GM12878 (cell line): ENCODE data around the gene AKT3. TPM values are rescaled to one million over a fixed set of nuclear protein-coding genes. Genes with fewer than 3 reads are reported as not detected.

Source experiments
- ATAC-seq: fragments of 200-7000 bp; cut with Tn5 transposase; 3 replicates; pipeline ENCODE4 v1.9.1; 2020; ENCODE audit warnings: mild to moderate bottlenecking, moderate library complexity
- BruUV-seq: library from RNA; stranded (reverse); fragments of 400-500 nt; replicated peaks from 2 replicates; lab custom pipeline; 2021; lab: Mats Ljungman, UMichigan
- CTCF ChIA-PET: fragments of 300-600 bp; sonication (Branson Sonifier 250); formaldehyde crosslinking; extraction: SDS; loops from one replicate; lab custom pipeline; 2021; ENCODE audit warnings: inconsistent platforms; lab: Yijun Ruan, JAX
- POLR2A ChIA-PET: fragments of 350-600 bp; formaldehyde crosslinking; extraction: SDS; loops from one replicate; lab custom pipeline; 2021; ENCODE audit warnings: inconsistent platforms; lab: Charles Lee
- RAD21 ChIA-PET: fragments of 300-600 bp; sonication (Branson Sonifier 250); formaldehyde crosslinking; loops from one replicate; lab custom pipeline; 2023; ENCODE audit warnings: antibody characterized with exemption; ENCODE audit not compliant: unreplicated experiment; lab: Charles Lee
- SMC1A ChIA-PET: fragments of 300-600 bp; sonication (Branson Sonifier 250); formaldehyde crosslinking; loops from one replicate; lab custom pipeline; 2023; ENCODE audit not compliant: unreplicated experiment, uncharacterized antibody; lab: Charles Lee
- DNase-seq: peaks from one replicate; pipeline ENCODE4 v3.0.0-alpha.2; 2011; ENCODE audit warnings: low read depth, low spot score
- FAIRE-seq: peaks from 3 replicates; lab custom pipeline; 2011; peaks lifted over from hg19 to GRCh38; lab: Jason Lieb, UNC
- H2AFZ ChIP-seq: 2 replicates; pipeline ENCODE4 v1.6.0; 2011; ENCODE audit warnings: low read depth, low read length, control low read depth; ENCODE audit not compliant: control insufficient read depth
- H3K27ac ChIP-seq: 2 replicates; pipeline ENCODE4 v1.5.1; 2011; ENCODE audit warnings: control low read depth; ENCODE audit not compliant: control insufficient read depth, insufficient read depth
- H3K27me3 ChIP-seq, 2 experiments: replicated peaks in 1 of 2; 2 replicates each; pipeline versions ENCODE4 v1.6.0 to v1.6.1; 2011; ENCODE audit warnings: low read length in 1 of 2; ENCODE audit not compliant: control insufficient read depth in 2 of 2, insufficient read depth in 2 of 2
- H3K36me3 ChIP-seq, 2 experiments: 2 replicates each; pipeline ENCODE4 v1.5.1; 2011; ENCODE audit warnings: low read length in 1 of 2; ENCODE audit not compliant: control insufficient read depth in 2 of 2, insufficient read depth in 2 of 2
- H3K4me1 ChIP-seq: 2 replicates; pipeline ENCODE4 v1.6.1; 2011; ENCODE audit warnings: mild to moderate bottlenecking, low read length, moderate library complexity, mixed read lengths; ENCODE audit not compliant: control insufficient read depth, insufficient read depth
- H3K4me2 ChIP-seq: 2 replicates; pipeline ENCODE4 v1.6.0; 2011; ENCODE audit warnings: control low read depth; ENCODE audit not compliant: control insufficient read depth, insufficient read depth
- H3K4me3 ChIP-seq: fragments of 200-600 bp; sonication (generic); 2 replicates; pipeline ENCODE4 v1.5.1; 2016
- H3K79me2 ChIP-seq: 2 replicates; pipeline ENCODE4 v1.6.0; 2011; ENCODE audit warnings: low read length; ENCODE audit not compliant: control insufficient read depth, insufficient read depth
- H3K9ac ChIP-seq: 2 replicates; pipeline ENCODE4 v1.8.0; 2011; ENCODE audit warnings: low read length, control low read depth, mixed read lengths; ENCODE audit not compliant: control insufficient read depth, insufficient read depth
- H3K9me3 ChIP-seq: replicated peaks from 3 replicates; pipeline ENCODE4 v1.5.1; 2011; ENCODE audit warnings: mild to moderate bottlenecking, low read length; ENCODE audit not compliant: control insufficient read depth, insufficient read depth
- H4K20me1 ChIP-seq: 2 replicates; pipeline ENCODE4 v1.6.0; 2011; ENCODE audit not compliant: control insufficient read depth, insufficient read depth
- ASH2L ChIP-seq: fragments of 300-600, 200-600 bp; sonication (generic); IDR thresholded peaks from 2 replicates; pipeline ENCODE4 v1.6.1; 2017; ENCODE audit warnings: low read depth, mild to moderate bottlenecking, borderline replicate concordance
- HDGF ChIP-seq: fragments of 450-650 bp; IDR thresholded peaks from 2 replicates; pipeline ENCODE4 v1.6.1; 2016; ENCODE audit warnings: antibody characterized with exemption
- PAX5 ChIP-seq: IDR thresholded peaks from 2 replicates; pipeline ENCODE4 v1.6.1; 2011; ENCODE audit warnings: low read depth, low read length, borderline replicate concordance
- TCF12 ChIP-seq: IDR thresholded peaks from 2 replicates; pipeline ENCODE4 v1.6.1; 2011; ENCODE audit warnings: low read depth, mild to moderate bottlenecking, low read length
- WGBS: methylation state at CpG from one replicate; pipeline ENCODE4 v1.1.6; 2016; ENCODE audit warnings: low lambda C conversion rate; ENCODE audit not compliant: insufficient replicate concordance, insufficient coverage; ENCODE audit errors: missing lambda C conversion rate; 5-methylcytosine and 5-hydroxymethylcytosine counted together
- in situ Hi-C: fragments of 300-500 bp; cut with MboI; formaldehyde crosslinking; loops from 9 replicates; pipeline ENCODE4 v1.14.3; 2018; ENCODE audit warnings: mixed read lengths
- intact Hi-C: fragments of 100-400 bp; cut with micrococcal nuclease; formaldehyde crosslinking; loops from one replicate; pipeline ENCODE4 v1.14.2; 2022; ENCODE audit not compliant: unreplicated experiment
- polyA plus RNA-seq, 11 experiments: library from polyadenylated mRNA; depleted of rRNA in 4 of 11; unstranded in 6 of 11; stranded (reverse) in 5 of 11; fragments of >200 nt; fragmentation: Nextera tagmentation in 4 of 11; fragmentation: Illumina TruSeq in 1 of 11; extraction: Ambion mirVana in 4 of 11; extraction: Trizol in 1 of 11; gene quantifications; 1 replicate in 1 of 11; 2 replicates in 10 of 11; pipeline versions ENCODE4 v1.2.1 to v1.2.3, GENCODE V29; 2011 to 2016; ENCODE audit warnings: inconsistent platforms in 2 of 11, missing spikeins in 2 of 11, low read depth in 1 of 11
- total RNA-seq, 4 experiments: library from RNA; depleted of rRNA in 3 of 4; stranded (reverse); fragments of >200 nt in 3 of 4; fragmentation: Illumina TruSeq in 1 of 4; extraction: Trizol in 1 of 4; gene quantifications; 2 replicates each; pipeline versions ENCODE4 v1.2.1 to v1.2.3, GENCODE V29; 2013 to 2021
- TF ChIP-seq, protein P1 (sequence below): fragments of 450-650 bp; IDR thresholded peaks from 2 replicates; pipeline ENCODE4 v1.6.1; 2017; ENCODE audit warnings: mild to moderate bottlenecking, moderate library complexity

AKT3 gene
- total and polyA plus RNA-seq, 10 of the 15 experiments (the other 5 are each of a cell fraction or from before 2014, with no cell fraction given) = 0.03 to 0.56 (median 0.19) TPM

DNA sequence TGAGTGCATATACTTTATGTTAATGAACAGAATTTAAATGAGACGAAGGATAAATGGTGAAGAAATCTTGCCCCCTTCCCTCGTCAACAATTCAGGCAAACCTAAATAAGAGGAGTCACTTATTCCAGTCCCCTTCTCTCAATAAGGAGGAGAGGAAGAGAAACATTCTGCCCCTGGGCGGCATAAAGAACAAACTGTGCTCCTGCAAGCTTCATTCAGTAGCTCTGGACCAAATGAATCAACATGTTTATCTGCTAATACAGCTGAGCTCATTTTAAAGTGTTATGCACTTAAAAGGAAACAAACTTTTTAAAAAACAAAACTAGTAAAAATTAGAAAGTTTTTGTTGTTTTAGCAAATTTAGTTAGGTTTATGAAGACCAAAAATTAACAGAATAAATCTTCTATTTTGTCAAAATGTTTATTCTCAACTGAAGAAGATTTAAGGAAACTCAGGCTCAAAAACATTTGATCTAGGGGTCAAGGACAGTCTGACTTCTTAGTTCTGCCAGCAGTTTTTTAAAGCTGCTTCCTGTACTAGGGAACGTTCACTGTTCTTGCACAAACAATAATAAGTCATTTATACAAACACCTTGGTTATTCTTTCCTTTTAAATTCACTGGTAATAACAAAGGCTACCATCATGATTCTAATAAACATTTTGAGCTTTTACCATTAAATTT, 58.3 kb downstream of the AKT3 start:
- H3K9ac ChIP-seq = no peak overlapping the region
- no peaks in the 10 kb centered on the region for H3K79me2 ChIP-seq
- DNase-seq (no peak), ATAC-seq (no peak), FAIRE-seq (peak; percentile 69)
- TF ChIP-seq HDGF (no peak), PAX5 (no peak), ASH2L (no peak), TCF12 (no peak)
- TF ChIP-seq, protein P1, sequence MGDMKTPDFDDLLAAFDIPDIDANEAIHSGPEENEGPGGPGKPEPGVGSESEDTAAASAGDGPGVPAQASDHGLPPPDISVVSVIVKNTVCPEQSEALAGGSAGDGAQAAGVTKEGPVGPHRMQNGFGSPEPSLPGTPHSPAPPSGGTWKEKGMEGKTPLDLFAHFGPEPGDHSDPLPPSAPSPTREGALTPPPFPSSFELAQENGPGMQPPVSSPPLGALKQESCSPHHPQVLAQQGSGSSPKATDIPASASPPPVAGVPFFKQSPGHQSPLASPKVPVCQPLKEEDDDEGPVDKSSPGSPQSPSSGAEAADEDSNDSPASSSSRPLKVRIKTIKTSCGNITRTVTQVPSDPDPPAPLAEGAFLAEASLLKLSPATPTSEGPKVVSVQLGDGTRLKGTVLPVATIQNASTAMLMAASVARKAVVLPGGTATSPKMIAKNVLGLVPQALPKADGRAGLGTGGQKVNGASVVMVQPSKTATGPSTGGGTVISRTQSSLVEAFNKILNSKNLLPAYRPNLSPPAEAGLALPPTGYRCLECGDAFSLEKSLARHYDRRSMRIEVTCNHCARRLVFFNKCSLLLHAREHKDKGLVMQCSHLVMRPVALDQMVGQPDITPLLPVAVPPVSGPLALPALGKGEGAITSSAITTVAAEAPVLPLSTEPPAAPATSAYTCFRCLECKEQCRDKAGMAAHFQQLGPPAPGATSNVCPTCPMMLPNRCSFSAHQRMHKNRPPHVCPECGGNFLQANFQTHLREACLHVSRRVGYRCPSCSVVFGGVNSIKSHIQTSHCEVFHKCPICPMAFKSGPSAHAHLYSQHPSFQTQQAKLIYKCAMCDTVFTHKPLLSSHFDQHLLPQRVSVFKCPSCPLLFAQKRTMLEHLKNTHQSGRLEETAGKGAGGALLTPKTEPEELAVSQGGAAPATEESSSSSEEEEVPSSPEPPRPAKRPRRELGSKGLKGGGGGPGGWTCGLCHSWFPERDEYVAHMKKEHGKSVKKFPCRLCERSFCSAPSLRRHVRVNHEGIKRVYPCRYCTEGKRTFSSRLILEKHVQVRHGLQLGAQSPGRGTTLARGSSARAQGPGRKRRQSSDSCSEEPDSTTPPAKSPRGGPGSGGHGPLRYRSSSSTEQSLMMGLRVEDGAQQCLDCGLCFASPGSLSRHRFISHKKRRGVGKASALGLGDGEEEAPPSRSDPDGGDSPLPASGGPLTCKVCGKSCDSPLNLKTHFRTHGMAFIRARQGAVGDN = no peak
- no peak overlapping the region for H3K27ac ChIP-seq
- 99% methylated on average over 4 of the region's 4 CpGs for WGBS
- in situ Hi-C loops (no loop called here), intact Hi-C loops (no loop called here)
- ChIA-PET POLR2A (interaction anchor here (0.6 kb wide), 1 partner anchor 447 kb away, joined by 3 read pairs; no protein-coding TSS in a partner anchor), CTCF (interaction anchor here (0.6 to 1.8 kb wide), 2 partner anchors 8 to 175 kb away, joined by 3 to 4 read pairs; no protein-coding TSS in a partner anchor), SMC1A (interaction anchor here (1.1 kb wide), 1 partner anchor 10 kb away, joined by 3 read pairs; no protein-coding TSS in a partner anchor), RAD21 (no interaction called here)
- H3K4me3 ChIP-seq = no peak overlapping the region
- no peaks in the 10 kb centered on the region for H3K27me3 ChIP-seq
- BruUV-seq = no TSS peak
- H4K20me1 ChIP-seq = no peaks in the 10 kb centered on the region
- H3K4me2 ChIP-seq = no peak overlapping the region
- no peak overlapping the region for H2AFZ ChIP-seq
- H3K36me3 ChIP-seq = no peaks in the 10 kb centered on the region
- H3K9me3 ChIP-seq = no peaks in the 10 kb centered on the region; the same call in 2 of the 3 replicates
- no peaks in the 10 kb centered on the region for H3K4me1 ChIP-seq
